ENCODE results near the gene GPAM. TPM values are rescaled to one million over a fixed set of nuclear protein-coding genes. Genes with fewer than 3 reads are reported as not detected.

The GPAM gene
- polyA plus RNA-seq, 3 donors: 0.37 to 1.3 (median 0.59) TPM

DNA sequence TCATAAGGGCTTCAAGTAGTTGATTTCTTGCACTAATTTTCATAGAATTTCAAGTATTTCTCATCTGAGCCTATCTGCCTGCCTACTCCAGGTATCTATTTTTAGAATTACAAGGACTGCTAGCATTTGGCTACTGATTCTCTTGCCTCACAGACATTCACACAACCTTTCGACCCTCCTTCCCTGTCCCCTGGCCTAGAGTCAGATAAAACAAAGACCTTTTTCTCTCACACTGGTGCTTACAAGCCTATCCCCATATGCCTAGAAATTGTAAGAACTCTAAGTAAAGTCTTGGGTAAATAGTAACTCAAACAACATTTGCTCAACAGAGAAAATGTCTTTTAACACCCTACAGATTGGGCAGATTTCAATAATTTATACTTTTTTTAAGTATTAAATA lies 6.3 kb downstream of the GPAM start:
- DNase-seq: no peak
- Mint-ChIP-seq H3K36me3 (peaks cover 58 to 66% of the 10 kb centered on the region in 2 donors), H3K27me3 (ENCODE audit: low read depth in 3 of 3) (no peaks in the 10 kb centered on the region), H3K4me1 (no peaks in the 10 kb centered on the region), H3K27ac (no peak overlapping the region), H3K9me3 (peaks cover 0 to 2% (median 0%) of the 10 kb centered on the region in 7 donors), H3K4me3 (no peak overlapping the region)
- Histone ChIP-seq H2AFZ (ENCODE audit: insufficient read depth, low read depth, low read length, poor library complexity, severe bottlenecking) (no peak overlapping the region), H3K27ac (ENCODE audit: low read depth in 1 of 2, low read length in 2 of 2) (no peak overlapping the region), H3K36me3 (replicated peaks in 1 of 2; ENCODE audit: control insufficient read depth in 1 of 2, insufficient read depth in 2 of 2, low read length in 2 of 2) (peaks cover 53 to 74% of the 10 kb centered on the region in 2 donors), H3K9ac (ENCODE audit: insufficient read depth, low read length, poor library complexity, severe bottlenecking) (no peak overlapping the region), H3K4me3 (replicated peaks in 1 of 3; ENCODE audit: low read depth in 2 of 3, low read length in 3 of 3) (no peak overlapping the region), H4K20me1 (ENCODE audit: insufficient read depth, low read length) (no peaks in the 10 kb centered on the region), H3K4me1 (ENCODE audit: control insufficient read depth in 1 of 2, insufficient read depth in 2 of 2, low read length in 2 of 2) (no peaks in the 10 kb centered on the region), H3K79me2 (ENCODE audit: insufficient read depth, low read length) (no peaks in the 10 kb centered on the region), H3K27me3 (ENCODE audit: control insufficient read depth in 2 of 2, insufficient read depth in 2 of 2, low read length in 2 of 2) (no peaks in the 10 kb centered on the region), H3K9me3 (replicated peaks in 1 of 2; ENCODE audit: control insufficient read depth in 1 of 2, insufficient read depth in 1 of 2, low read length in 2 of 2) (no peaks in the 10 kb centered on the region), H3K4me2 (replicated peaks; ENCODE audit: extremely low read depth, low read length, poor library complexity, severe bottlenecking) (no peak overlapping the region)
- intact Hi-C loops (cut with micrococcal nuclease): no loop called here
- TF ChIP-seq, protein P1, sequence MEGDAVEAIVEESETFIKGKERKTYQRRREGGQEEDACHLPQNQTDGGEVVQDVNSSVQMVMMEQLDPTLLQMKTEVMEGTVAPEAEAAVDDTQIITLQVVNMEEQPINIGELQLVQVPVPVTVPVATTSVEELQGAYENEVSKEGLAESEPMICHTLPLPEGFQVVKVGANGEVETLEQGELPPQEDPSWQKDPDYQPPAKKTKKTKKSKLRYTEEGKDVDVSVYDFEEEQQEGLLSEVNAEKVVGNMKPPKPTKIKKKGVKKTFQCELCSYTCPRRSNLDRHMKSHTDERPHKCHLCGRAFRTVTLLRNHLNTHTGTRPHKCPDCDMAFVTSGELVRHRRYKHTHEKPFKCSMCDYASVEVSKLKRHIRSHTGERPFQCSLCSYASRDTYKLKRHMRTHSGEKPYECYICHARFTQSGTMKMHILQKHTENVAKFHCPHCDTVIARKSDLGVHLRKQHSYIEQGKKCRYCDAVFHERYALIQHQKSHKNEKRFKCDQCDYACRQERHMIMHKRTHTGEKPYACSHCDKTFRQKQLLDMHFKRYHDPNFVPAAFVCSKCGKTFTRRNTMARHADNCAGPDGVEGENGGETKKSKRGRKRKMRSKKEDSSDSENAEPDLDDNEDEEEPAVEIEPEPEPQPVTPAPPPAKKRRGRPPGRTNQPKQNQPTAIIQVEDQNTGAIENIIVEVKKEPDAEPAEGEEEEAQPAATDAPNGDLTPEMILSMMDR (IDR thresholded peaks at IDR 0.05): no peak
- no CpG with 5 or more reads among the region's 1 CpG for WGBS (ENCODE audit: insufficient coverage)

DNA sequence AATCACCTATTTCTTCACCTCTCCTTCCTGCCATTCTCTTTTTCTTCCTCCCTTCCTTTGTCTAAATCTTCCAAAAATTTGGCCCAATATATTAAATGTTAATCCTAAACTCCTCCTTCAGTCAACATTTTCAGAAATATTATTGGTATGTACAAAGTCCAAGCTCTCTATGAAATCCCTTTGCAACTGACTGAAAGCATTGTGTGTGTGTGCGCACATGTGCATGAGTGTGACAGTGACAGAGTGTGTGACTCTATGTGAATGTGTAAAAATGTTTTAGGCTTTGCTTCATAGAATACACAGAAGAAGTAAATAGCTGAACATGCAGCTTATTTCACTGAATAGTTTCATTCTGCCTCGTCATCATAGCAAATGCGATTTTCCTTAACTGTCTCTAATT lies 7.0 kb downstream of the GPAM start:
- no peaks in the 10 kb centered on the region for H3K9me3 ChIP-seq (replicated peaks in 1 of 2; ENCODE audit: control insufficient read depth in 1 of 2, insufficient read depth in 1 of 2, low read length in 2 of 2)
- H3K9ac ChIP-seq (ENCODE audit: insufficient read depth, low read length, poor library complexity, severe bottlenecking): no peak overlapping the region
- H3K36me3 ChIP-seq (replicated peaks in 1 of 2; ENCODE audit: control insufficient read depth in 1 of 2, insufficient read depth in 2 of 2, low read length in 2 of 2): peaks cover 53 to 79% of the 10 kb centered on the region in 2 donors
- no peak overlapping the region for H3K4me3 ChIP-seq (replicated peaks in 1 of 3; ENCODE audit: low read depth in 2 of 3, low read length in 3 of 3)
- H3K4me3 Mint-ChIP-seq: no peak overlapping the region
- no peaks in the 10 kb centered on the region for H3K27me3 ChIP-seq (ENCODE audit: control insufficient read depth in 2 of 2, insufficient read depth in 2 of 2, low read length in 2 of 2)
- no peaks in the 10 kb centered on the region for H3K4me1 ChIP-seq (ENCODE audit: control insufficient read depth in 1 of 2, insufficient read depth in 2 of 2, low read length in 2 of 2)
- no peaks in the 10 kb centered on the region for H3K79me2 ChIP-seq (ENCODE audit: insufficient read depth, low read length)
- intact Hi-C loops (cut with micrococcal nuclease): no loop called here
- H3K9me3 Mint-ChIP-seq: peaks cover 0 to 2% (median 0%) of the 10 kb centered on the region in 7 donors
- H4K20me1 ChIP-seq (ENCODE audit: insufficient read depth, low read length): no peaks in the 10 kb centered on the region
- no peak overlapping the region for H3K4me2 ChIP-seq (replicated peaks; ENCODE audit: extremely low read depth, low read length, poor library complexity, severe bottlenecking)
- DNase-seq: no peak
- H3K27ac ChIP-seq (ENCODE audit: low read depth in 1 of 2, low read length in 2 of 2): no peak overlapping the region
- WGBS (ENCODE audit: insufficient coverage): 100% methylated on average over 1 of the region's 3 CpGs
- TF ChIP-seq, protein P1 (IDR thresholded peaks at IDR 0.05): no peak
- no peaks in the 10 kb centered on the region for H3K27me3 Mint-ChIP-seq (ENCODE audit: low read depth in 3 of 3)
- H3K27ac Mint-ChIP-seq: no peak overlapping the region
- H3K36me3 Mint-ChIP-seq: peaks cover 63 to 71% of the 10 kb centered on the region in 2 donors
- no peaks in the 10 kb centered on the region for H3K4me1 Mint-ChIP-seq
- H2AFZ ChIP-seq (ENCODE audit: insufficient read depth, low read depth, low read length, poor library complexity, severe bottlenecking): no peak overlapping the region

All from CD14-positive monocyte (primary cell).